Heart right ventricle (tissue), 16 donors: ENCODE measurements around the gene SNRNP35. TPM values are rescaled to one million over a fixed set of nuclear protein-coding genes. Genes with fewer than 3 reads are reported as not detected.
"Not testable (repeated sequence)": the region's sequence is repeated elsewhere in the genome, so short reads cannot be mapped to it uniquely, and the experiment has no call there.

Source experiments
- ATAC-seq, 8 donors: fragments of 200-7000 bp; cut with Tn5 transposase; one replicate each; pipeline ENCODE4 v1.9.1; 2020; ENCODE audit warnings: mild to moderate bottlenecking in 8 of 8, moderate library complexity in 8 of 8, moderate number of reproducible peaks in 1 of 8
- DNase-seq, 2 donors: peaks; one replicate each; pipeline ENCODE4 v3.0.0-alpha.2; 2020
- H3K27ac ChIP-seq, 10 donors: fragments of 200-600 bp; sonication (generic) in 2 of 10; one replicate each; pipeline versions ENCODE4 v1.5.0 to v1.8.0; 2020 to 2022; ENCODE audit warnings: mild to moderate bottlenecking in 3 of 10
- H3K27me3 ChIP-seq, 7 donors: fragments of 200-600 bp; one replicate each; pipeline ENCODE4 v1.8.0; 2021 to 2022; ENCODE audit warnings: mild to moderate bottlenecking in 2 of 7
- H3K36me3 ChIP-seq, 9 donors: fragments of 200-600 bp; sonication (generic) in 1 of 9; one replicate each; pipeline versions ENCODE4 v1.5.0 to v1.8.0; 2020 to 2022; ENCODE audit warnings: mild to moderate bottlenecking in 2 of 9
- H3K4me1 ChIP-seq, 9 donors: fragments of 200-600 bp; sonication (generic) in 1 of 9; one replicate each; pipeline versions ENCODE4 v1.5.0 to v1.8.0; 2020 to 2022; ENCODE audit warnings: mild to moderate bottlenecking in 4 of 9
- H3K4me3 ChIP-seq, 10 donors: fragments of 200-600 bp; sonication (generic) in 2 of 10; one replicate each; pipeline versions ENCODE4 v1.5.0 to v1.8.0; 2020 to 2022; ENCODE audit warnings: mild to moderate bottlenecking in 7 of 10, moderate library complexity in 2 of 10
- H3K9me3 ChIP-seq, 11 donors: fragments of 200-600 bp in 10 of 11; sonication (generic) in 2 of 11; one replicate each; pipeline versions ENCODE4 v1.5.0 to v1.8.0; 2013 to 2022; ENCODE audit warnings: mild to moderate bottlenecking in 2 of 11, control low read depth in 1 of 11, moderate library complexity in 1 of 11
- CTCF ChIP-seq, 9 donors: fragments of 200-600 bp; sonication (generic) in 2 of 9; IDR thresholded peaks; one replicate each; pipeline versions ENCODE4 v1.5.0 to v1.8.0; 2021 to 2022; ENCODE audit warnings: antibody characterized with exemption in 9 of 9, mild to moderate bottlenecking in 5 of 9, moderate library complexity in 1 of 9
- WGBS, 2 donors: extraction: QIAGEN DNeasy Blood & Tissue Kit; methylation state at CpG; one replicate each; pipeline ENCODE4 v1.1.7; 2013; ENCODE audit warnings: inconsistent platforms in 1 of 2; 5-methylcytosine and 5-hydroxymethylcytosine counted together
- intact Hi-C, 10 donors: fragments of 100-400 bp; cut with DNase I; formaldehyde crosslinking; loops; one replicate each; pipeline versions ENCODE4 v1.11.1 to v1.14.2; 2022
- polyA plus RNA-seq, 2 donors: library from polyadenylated mRNA; stranded (reverse); fragments of 200-250 nt; gene quantifications; one replicate each; pipeline ENCODE4 v1.2.3, GENCODE V29; 2013
- total RNA-seq, 10 donors: library from RNA; stranded (reverse); fragmentation: NEBNext Ultra II Directional in 3 of 10; extraction: Animal tissue kit (Norgen Biotek cat#: 25700) in 3 of 10; gene quantifications; one replicate each; pipeline versions ENCODE4 v1.2.1 to v1.2.4, GENCODE V29; 2021 to 2023
- donor health status: Arrhythmogenic right ventricular cardiomyopathy.
- donor health status: ischemic (EF 13 %, LVEDD 7.1; RV severe dilation, severe dysfunction).
- donor health status: healthy with polysubstance abuse.
- donor health status: DM: no; HTN: yes; CAD: no.
- donor health status: DM: no; HTN: no; CAD: no.
- donor health status: ischemic (EF 25% LVEDD 6.9; RV normal size, moderate dysfunction).
- donor health status: ischemic (EF 25% LVEDD 5.7; RV mildly dilated, moderate dysfunction).
- donor health status: healthy.
- donor health status: DM: yes; HTN: yes; CAD: no.
- donor health status: Ischemic cardiomyopathy.
- donor health status: ischemic (EF 35%, LVEDD 5.7; RV mildly dilated, moderate dysfunction).
- donor health status: nonischemic (EF 11% LVEDD 7.7; RV severe dilation, severe dysfunction).
- donor health status: DM: yes; HTN: yes; CAD: no.
- donor health status: PGD.
- donor health status: ischemic (EF 29% LVEDD 5.4; RV normal size, mild dysfunction).
- donor health status: nonischemic (EF 23%, LVEDD 6.1; RV moderate dilation, normal function).

The SNRNP35 gene
- total and polyA plus RNA-seq, 12 donors, result 18.0 to 117 (median 20.5) TPM

GRCh38 chr12:123421314-123421713, 36.6 kb upstream of the SNRNP35 start:
- Histone ChIP-seq H3K36me3 (peaks cover 0 to 92% (median 20%) of the 10 kb centered on the region in 9 donors), H3K4me1 (no peaks in the 10 kb centered on the region), H3K4me3 (no peak overlapping the region), H3K27me3 (no peaks in the 10 kb centered on the region), H3K27ac (no peak overlapping the region), H3K9me3 (no peaks in the 10 kb centered on the region)
- no peak for TF ChIP-seq CTCF (IDR thresholded peaks at IDR 0.05)
- no peak for ATAC-seq
- DNase-seq, result no peak
- WGBS, 2 donors, result 100% methylated on average over 2 of the region's 2 CpGs
- intact Hi-C loops, result no loop called here

GRCh38 chr12:123427036-123427769, 30.7 kb upstream of the SNRNP35 start:
- no peak for DNase-seq
- Histone ChIP-seq H3K36me3 (peaks cover 0 to 86% (median 27%) of the 10 kb centered on the region in 9 donors), H3K9me3 (no peaks in the 10 kb centered on the region), H3K4me1 (peaks cover 0 to 11% (median 0%) of the 10 kb centered on the region in 9 donors), H3K27me3 (no peaks in the 10 kb centered on the region), H3K4me3 (no peak overlapping the region), H3K27ac (no peak overlapping the region)
- no peak for ATAC-seq
- 97% methylated on average over 8 of the region's 8 CpGs for WGBS, 2 donors
- intact Hi-C loops, result no loop called here
- no peak for TF ChIP-seq CTCF (IDR thresholded peaks at IDR 0.05)

GRCh38 chr12:123428591-123428990, 29.3 kb upstream of the SNRNP35 start:
- 89 to 98% methylated on average over 6 of the region's 6 CpGs for WGBS, 2 donors
- intact Hi-C loops, result no loop called here
- Histone ChIP-seq H3K4me3 (no peak overlapping the region), H3K4me1 (peaks cover 0 to 25% (median 13%) of the 10 kb centered on the region in 9 donors), H3K36me3 (peaks cover 0 to 72% (median 27%) of the 10 kb centered on the region in 9 donors), H3K27me3 (no peaks in the 10 kb centered on the region), H3K27ac (no peak overlapping the region), H3K9me3 (no peaks in the 10 kb centered on the region)
- no peak for TF ChIP-seq CTCF (IDR thresholded peaks at IDR 0.05)
- ATAC-seq, result no peak
- DNase-seq, result no peak

- ATAC-seq, H3K4me3 ChIP-seq, H3K27ac ChIP-seq, H3K27me3 ChIP-seq, intact Hi-C loops, H3K9me3 ChIP-seq, DNase-seq: not testable (repeated sequence)
- 98 to 99% methylated on average over 8 of the region's 8 CpGs for WGBS, 2 donors
- H3K36me3 ChIP-seq, result peaks cover 0 to 69% (median 27%) of the 10 kb centered on the region in 9 donors
- peaks cover 0 to 30% (median 18%) of the 10 kb centered on the region in 9 donors for H3K4me1 ChIP-seq
Observed at GRCh38 chr12:123429101-123429500, 28.8 kb upstream of the SNRNP35 start.

- Histone ChIP-seq H3K4me1 (peaks cover 0 to 55% (median 37%) of the 10 kb centered on the region in 9 donors), H3K4me3 (peak overlapping the region in 5 of 10 donors; percentile 4 to 89 (median 25)), H3K27ac (peak overlapping the region in 4 of 10 donors; percentile 15 to 98 (median 52)), H3K36me3 (peaks cover 0 to 46% (median 22%) of the 10 kb centered on the region in 9 donors)
- intact Hi-C loops, result loop anchor here in 2 of 10 donors (5.0 kb wide), 2 partner anchors 40 to 45 kb away; no protein-coding TSS in a partner anchor
- not testable (repeated sequence) for ATAC-seq, DNase-seq, H3K27me3 ChIP-seq, H3K9me3 ChIP-seq
- 75% methylated on average over 15 of the region's 15 CpGs for WGBS, 2 donors
Observed at GRCh38 chr12:123431951-123432817, 25.8 kb upstream of the SNRNP35 start.
